CD4-positive, alpha-beta T cell treated with Interleukin-21 for 1 hour (primary cell): ENCODE data around the gene CENPVL1.
"Not testable (repeated sequence)": the region's sequence is repeated elsewhere in the genome, so short reads cannot be mapped to it uniquely, and the experiment has no call there.

Source experiments
- DNase-seq: peaks from one replicate; pipeline ENCODE4 v3.0.0-alpha.2; 2020

CENPVL1 gene

DNA sequence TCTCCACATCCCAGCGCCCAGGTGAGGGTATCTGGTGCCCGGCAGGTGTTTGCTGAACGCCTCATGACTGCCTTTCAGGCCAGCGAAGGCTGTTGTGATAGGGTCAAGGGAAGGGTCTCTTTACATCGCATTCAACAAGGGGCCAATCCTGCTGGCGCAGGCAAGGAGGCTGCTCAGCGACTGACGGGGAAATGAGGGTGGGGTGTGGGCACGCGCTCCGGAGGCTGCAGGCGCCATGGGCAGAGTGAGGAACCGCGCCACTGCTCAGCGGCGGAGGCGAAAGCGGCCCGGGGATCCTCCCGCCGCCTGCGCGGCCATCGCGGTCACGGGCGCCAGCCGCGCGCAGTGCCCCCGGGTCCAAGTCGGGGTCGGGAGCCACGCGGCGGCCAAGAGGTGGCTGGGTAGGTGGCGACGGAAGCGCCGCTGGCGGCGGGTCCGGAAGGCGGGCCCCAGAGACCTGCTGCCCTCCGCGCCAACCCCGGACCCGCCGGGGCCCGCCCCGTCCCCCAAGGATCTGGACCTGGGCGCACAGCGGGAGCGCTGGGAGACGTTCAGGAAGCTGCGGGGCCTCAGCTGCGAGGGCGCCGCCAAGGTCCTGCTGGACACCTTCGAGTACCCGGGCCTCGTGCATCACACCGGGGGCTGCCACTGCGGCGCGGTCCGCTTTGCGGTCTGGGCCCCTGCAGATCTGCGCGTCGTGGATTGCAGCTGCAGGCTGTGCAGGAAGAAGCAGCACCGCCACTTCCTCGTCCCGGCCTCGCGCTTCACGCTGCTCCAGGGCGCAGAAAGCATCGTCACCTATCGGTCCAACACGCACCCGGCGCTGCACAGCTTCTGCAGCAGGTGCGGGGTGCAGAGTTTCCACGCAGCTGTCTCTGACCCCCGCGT, at the start of gene CENPVL1:
Gene CENPVL1, plus strand, starts transcription at position 236 of the 888 bp plus-strand sequence. Its CDS starts 0 bp downstream, at position 236.
- DNase-seq, result not testable (repeated sequence)

GRCh38 chrX:51665981-51666380, 44.3 kb upstream of the CENPVL1 start:
- no peak for DNase-seq

- not testable (repeated sequence) for DNase-seq
These were observed 30.5 kb upstream of the CENPVL1 start for GRCh38 chrX:51679689-51680433.

DNA sequence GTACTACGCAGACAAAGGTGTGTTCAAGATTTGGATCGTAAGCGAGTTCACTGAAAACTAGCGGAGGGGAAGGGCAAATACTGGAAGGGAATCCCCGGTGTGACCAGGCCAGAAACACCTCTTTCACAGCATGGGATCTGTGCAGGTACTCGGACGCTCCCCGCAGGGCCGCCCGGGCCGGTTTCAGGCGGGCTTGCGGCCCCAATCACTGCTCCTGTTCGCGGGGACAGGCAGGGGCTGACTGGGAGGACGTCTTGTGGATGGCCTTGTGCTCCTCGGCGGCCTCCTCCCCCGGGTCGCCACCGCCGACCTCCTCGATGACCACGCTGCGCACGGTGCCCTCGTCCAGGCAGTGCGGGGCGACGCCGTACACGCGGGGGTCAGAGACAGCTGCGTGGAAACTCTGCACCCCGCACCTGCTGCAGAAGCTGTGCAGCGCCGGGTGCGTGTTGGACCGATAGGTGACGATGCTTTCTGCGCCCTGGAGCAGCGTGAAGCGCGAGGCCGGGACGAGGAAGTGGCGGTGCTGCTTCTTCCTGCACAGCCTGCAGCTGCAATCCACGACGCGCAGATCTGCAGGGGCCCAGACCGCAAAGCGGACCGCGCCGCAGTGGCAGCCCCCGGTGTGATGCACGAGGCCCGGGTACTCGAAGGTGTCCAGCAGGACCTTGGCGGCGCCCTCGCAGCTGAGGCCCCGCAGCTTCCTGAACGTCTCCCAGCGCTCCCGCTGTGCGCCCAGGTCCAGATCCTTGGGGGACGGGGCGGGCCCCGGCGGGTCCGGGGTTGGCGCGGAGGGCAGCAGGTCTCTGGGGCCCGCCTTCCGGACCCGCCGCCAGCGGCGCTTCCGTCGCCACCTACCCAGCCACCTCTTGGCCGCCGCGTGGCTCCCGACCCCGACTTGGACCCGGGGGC, 28.2 kb upstream of the CENPVL1 start:
- DNase-seq, result not testable (repeated sequence)

DNA sequence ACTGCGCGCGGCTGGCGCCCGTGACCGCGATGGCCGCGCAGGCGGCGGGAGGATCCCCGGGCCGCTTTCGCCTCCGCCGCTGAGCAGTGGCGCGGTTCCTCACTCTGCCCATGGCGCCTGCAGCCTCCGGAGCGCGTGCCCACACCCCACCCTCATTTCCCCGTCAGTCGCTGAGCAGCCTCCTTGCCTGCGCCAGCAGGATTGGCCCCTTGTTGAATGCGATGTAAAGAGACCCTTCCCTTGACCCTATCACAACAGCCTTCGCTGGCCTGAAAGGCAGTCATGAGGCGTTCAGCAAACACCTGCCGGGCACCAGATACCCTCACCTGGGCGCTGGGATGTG, 27.6 kb upstream of the CENPVL1 start, which contains the start of gene CENPVL2:
Gene CENPVL2, minus strand, starts transcription at position 112 of the 343 bp plus-strand sequence. Its CDS starts 0 bp downstream, at position 112.
- not testable (repeated sequence) for DNase-seq

DNA sequence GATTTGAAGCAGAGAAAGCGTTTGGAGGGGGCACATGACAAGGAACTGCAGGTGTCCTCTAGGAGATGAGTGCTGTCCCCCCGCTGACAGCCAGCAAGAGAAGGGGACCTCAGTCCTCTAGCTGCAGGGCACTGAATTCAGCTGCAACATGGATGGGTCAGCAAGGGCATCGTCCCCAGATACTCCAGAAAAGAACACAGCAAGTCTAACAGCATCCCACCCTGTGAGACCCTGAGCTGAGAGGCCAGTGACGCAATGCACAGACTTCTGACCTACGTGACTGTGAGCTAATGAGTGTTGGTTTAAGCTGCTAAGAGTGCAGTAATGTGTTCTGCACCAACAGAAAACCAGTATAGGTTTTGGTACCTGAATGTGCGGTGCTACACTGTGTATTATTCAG, 16.1 kb upstream of the CENPVL1 start:
- no peak for DNase-seq

- DNase-seq, result no peak
These were observed 12.9 kb upstream of the CENPVL1 start for GRCh38 chrX:51697397-51697796.

GRCh38 chrX:51712943-51713647, 2.8 kb downstream of the CENPVL1 start:
- not testable (repeated sequence) for DNase-seq

DNA sequence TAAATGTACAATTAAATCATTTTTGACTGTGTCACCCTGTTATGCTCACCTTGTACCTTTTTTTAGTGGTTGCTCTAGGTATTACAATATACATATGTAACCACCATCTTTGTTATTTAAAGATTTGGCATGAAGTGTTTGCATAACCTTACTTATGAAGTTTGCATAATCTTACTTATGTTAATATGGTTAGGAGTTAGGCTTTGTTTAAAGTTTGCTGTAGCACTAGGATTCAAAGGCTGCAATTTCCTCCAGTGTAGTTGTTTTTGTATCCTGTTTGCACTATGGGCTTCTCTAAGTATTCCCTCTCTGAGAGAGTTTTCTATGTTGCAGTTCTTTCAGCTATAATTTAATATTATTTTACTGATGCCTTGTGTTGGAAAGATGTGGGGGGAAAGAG, 17.9 kb downstream of the CENPVL1 start:
- no peak for DNase-seq

- no peak for DNase-seq
These were observed 26.8 kb downstream of the CENPVL1 start for GRCh38 chrX:51737091-51737490.

DNA sequence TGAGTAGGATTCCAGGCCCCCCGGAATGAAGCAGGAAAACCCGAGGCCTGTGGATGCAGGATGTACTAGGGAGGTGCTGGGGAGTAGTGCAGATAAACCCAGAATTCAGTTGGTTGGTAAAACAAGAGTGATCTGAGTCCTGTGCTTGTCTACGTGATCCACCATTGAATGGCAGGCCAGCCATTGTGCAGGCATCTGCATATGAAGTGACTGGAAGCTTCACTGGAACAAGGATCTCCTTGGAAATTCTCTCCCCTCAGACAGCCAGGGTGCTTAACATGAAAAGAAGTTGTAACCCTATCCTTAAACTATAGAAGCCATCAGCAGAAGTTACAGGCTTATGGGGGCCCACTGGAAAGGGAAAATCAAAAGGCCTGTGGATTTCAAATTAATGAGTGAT, 32.3 kb downstream of the CENPVL1 start:
- no peak for DNase-seq

DNA sequence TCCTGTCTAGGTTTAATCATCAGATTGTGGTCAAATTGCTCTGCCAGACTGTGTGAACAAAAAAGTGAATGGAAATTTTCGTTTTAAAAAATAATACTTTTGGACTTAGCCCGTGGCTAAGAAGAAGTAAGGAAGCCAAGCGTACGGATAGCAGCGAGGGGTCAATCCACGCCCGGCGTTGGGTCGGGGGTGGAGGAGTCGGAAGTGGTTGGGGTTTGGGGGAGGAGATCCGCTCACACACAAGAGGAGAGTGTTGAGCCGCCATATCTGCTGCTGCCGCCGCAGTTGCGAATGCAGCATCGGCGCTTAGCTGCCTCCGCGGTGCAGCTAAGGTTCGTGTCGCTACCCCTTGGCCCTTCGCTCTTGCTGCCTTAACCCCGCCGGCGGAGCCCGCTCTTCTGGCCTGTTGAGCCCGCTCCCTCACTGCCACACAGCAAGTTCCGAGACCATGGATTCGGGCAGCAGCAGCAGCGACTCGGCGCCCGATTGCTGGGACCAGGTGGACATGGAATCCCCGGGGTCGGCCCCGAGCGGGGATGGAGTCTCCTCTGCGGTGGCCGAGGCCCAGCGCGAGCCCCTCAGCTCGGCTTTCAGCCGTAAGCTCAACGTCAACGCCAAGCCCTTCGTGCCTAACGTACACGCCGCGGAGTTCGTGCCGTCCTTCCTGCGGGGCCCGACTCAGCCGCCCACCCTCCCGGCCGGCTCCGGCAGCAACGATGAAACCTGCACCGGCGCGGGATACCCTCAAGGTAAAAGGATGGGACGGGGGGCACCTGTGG, 33.1 kb downstream of the CENPVL1 start, which contains the start of gene GSPT2:
Gene GSPT2, plus strand, starts transcription at position 264 of the 779 bp plus-strand sequence. Its CDS starts 185 bp downstream, at position 449.
- peak; percentile 63 for DNase-seq

DNA sequence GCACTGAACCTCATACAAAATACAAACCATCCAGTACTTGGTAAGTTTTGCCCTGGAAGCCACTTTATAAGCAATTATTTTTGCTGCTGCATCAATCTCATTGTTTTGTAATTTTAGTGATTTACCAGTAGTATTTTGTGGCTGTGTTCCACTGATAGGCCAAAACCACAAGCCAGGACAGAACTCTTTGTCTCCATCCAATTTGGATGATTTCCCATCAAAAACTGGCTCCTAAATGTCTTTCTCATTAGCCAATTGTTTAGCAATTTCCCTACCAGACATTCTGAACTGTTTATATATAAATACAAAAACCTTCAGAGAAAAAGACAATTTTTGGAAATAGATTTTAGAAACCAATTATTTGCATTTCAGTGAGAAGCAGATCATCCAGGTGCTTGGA, 37.4 kb downstream of the CENPVL1 start:
- no peak for DNase-seq

- DNase-seq, result no peak
These were observed 48.9 kb downstream of the CENPVL1 start for GRCh38 chrX:51759055-51759839.

- no peak for DNase-seq
These were observed 50.3 kb downstream of the CENPVL1 start for GRCh38 chrX:51760657-51761056.
